Purkinje cell (primary cell): Measurements from ENCODE around the gene NR3C1. TPM values are rescaled to one million over a fixed set of nuclear protein-coding genes. Genes with fewer than 3 reads are reported as not detected.

ENCODE experiments used
- polyA plus RNA-seq: library from polyadenylated mRNA; unstranded; fragments of >200 nt; fragmentation: Nextera tagmentation; gene quantifications from 2 replicates; pipeline ENCODE4 v1.2.1, GENCODE V29; 2014

Gene NR3C1
- 27.6 and 33.1 TPM in 2 replicates for polyA plus RNA-seq

GRCh38 chr5:143403593-143404415, at the start of gene NR3C1:
NR3C1 (minus strand) TSS chr5:143403686; CDS start chr5:143400839, 2,847 bp downstream.

